Pulmonary artery endothelial cell (primary cell): Measurements from ENCODE around the gene FLAD1. TPM values are rescaled to one million over a fixed set of nuclear protein-coding genes. Genes with fewer than 3 reads are reported as not detected.

Experiments used
- DNase-seq: peaks from one replicate; pipeline ENCODE4 v3.0.0-alpha.2; 2011; ENCODE audit warnings: low read depth, low spot score
- total RNA-seq: library from RNA; depleted of rRNA; stranded (reverse); fragments of >200 nt; gene quantifications from 2 replicates; pipeline ENCODE4 v1.2.3, GENCODE V29; 2014

Gene FLAD1
- total RNA-seq, 1 donor from 2014 or later, result 29.5 TPM

GRCh38 chr1:155034318-155035208 is 51.4 kb downstream of the FLAD1 start:
- no peak for DNase-seq

GRCh38 chr1:155035936-155036335 is 52.8 kb downstream of the FLAD1 start:
- DNase-seq, result no peak

DNA sequence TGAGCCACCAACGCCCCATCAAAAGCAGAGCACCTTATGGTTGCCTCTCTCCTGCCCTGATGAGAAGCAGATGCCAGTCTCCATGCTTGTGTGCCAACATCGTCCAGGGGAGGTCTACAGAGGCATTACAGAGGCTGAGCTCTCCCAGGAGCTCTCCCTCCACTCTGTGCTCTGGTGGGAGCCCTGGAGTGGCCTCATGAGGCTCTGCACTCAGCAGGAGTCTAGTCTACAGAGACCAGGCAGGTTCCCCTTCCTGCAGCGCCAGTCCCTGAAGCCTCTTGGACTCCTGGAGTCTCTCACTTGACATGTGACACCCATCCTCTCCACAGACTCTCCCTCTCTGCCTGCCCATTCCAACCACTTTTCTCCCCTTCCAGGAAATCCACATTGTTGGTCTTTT is 53.9 kb downstream of the FLAD1 start:
- no peak for DNase-seq

DNA sequence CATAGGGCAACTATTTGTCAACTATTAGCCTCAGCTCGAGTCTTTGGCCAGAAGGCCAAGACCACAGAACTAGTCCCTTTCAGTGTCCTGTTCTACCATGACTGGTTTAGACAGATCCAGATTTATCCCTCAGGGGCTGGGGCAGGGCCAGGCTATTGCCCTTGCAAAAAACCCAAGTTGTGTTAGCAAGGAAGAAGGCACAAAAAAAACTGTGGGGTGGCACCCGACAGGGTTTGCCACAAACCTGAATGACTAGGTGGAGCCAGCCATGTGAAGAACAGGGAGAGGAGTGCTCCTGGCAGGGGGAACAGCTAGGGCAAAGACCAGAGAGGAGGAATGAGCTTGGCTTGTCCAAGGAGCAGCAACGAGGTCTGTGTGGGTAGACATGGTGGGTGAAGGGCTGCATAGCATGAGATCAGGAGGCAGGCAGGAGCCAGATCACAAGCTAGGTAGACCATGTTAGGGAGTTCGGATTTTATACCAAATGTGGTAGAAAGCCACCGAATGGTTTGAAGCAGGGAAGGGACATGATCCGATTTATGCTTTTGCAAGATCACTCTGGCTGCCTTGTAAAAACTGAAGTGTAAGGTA is 54.8 kb downstream of the FLAD1 start:
- DNase-seq, result no peak

DNA sequence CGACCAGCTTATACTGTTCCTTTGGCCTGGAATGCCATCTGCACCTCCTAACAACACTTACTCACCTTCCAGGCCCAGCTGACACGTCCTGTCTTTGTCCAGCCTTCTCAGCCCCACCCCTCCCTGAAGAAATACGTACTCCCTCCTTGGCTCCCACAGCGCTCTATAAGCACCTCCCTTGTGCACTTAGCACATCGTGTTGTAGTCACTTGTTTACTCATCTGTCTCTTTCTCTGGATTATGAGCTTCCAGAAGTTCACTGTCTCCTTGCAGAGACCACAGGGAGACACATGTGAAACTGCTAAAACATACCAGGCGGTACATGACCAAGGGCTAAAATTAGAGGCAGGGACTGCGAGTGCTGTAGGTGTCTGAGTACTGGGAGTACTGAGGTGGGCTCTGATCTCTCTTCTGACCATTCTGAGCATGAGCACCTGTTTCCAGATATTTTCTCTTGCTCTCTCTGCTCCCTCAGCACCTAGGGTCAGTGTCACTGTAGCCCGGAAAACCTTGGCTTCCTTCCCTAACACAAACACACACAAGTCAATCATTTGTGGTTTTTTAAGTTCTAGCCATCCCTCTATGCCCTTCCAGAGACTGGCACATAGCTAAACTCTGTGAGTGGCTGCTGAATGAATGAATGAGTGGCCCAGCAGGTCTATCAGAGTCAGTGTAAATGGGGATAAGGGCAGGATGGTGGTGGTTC is 55.6 kb downstream of the FLAD1 start:
- no peak for DNase-seq

DNA sequence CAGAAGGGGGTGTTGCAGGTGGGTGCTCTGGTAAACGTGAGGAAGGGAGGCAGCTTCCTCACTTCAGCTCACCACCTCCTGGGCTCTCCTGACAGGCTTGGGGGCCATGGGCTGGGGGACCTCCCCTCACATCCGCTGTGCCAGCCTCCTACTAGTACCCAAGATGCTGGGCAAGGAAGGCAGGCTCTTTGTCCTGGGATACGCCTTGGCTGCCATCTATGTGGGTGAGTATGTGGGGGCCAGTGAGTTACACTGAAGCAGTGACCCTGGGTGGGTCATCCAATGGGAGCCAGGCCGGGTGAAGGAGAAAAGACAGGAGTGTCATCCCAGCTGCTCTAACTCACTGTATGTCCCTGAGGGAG is 56.1 kb downstream of the FLAD1 start:
- DNase-seq, result no peak

- DNase-seq, result no peak
Observed at GRCh38 chr1:155040358-155041093, 57.4 kb downstream of the FLAD1 start.

Other genes starting within 250 kb of the FLAD1 start
- 0.20 and 1.4 TPM in 2 replicates for gene KCNN3, start 113.1 kb upstream of the FLAD1 start, total RNA-seq
- gene PMVK, start 46.6 kb upstream of the FLAD1 start, total RNA-seq, result 13.9 and 17.6 TPM in 2 replicates
- gene PBXIP1, start 27.2 kb upstream of the FLAD1 start, total RNA-seq, result 78.0 and 94.9 TPM in 2 replicates
- gene PYGO2, start 21.6 kb upstream of the FLAD1 start, total RNA-seq, result 6.3 and 7.2 TPM in 2 replicates
- 186 and 321 TPM in 2 replicates for gene SHC1, start 12.6 kb upstream of the FLAD1 start, total RNA-seq
- 78.0 and 143 TPM in 2 replicates for gene CKS1B, start 8.7 kb upstream of the FLAD1 start, total RNA-seq
- gene LENEP, start 10.2 kb downstream of the FLAD1 start, total RNA-seq, result 0.56 and 0.66 TPM in 2 replicates
- gene ZBTB7B, start 19.5 kb downstream of the FLAD1 start, total RNA-seq, result 11.5 and 22.2 TPM in 2 replicates
- gene DCST2, start 50.4 kb downstream of the FLAD1 start, total RNA-seq, result 0.07 TPM in 1 of 2 replicates, not detected in the other
- gene DCST1, start 50.5 kb downstream of the FLAD1 start, total RNA-seq, result not detected in 2 replicates
- 265 and 328 TPM in 2 replicates for gene ADAM15, start 68.0 kb downstream of the FLAD1 start, total RNA-seq
- gene EFNA4, start 80.4 kb downstream of the FLAD1 start, total RNA-seq, result 6.5 and 10.9 TPM in 2 replicates
- gene EFNA3, start 95.5 kb downstream of the FLAD1 start, total RNA-seq, result 1.2 and 1.9 TPM in 2 replicates
- gene EFNA1, start 144.5 kb downstream of the FLAD1 start, total RNA-seq, result 53.3 and 57.0 TPM in 2 replicates
- gene SLC50A1, start 152.5 kb downstream of the FLAD1 start, total RNA-seq, result 24.1 and 40.8 TPM in 2 replicates
- gene DPM3, start 157.2 kb downstream of the FLAD1 start, total RNA-seq, result 29.2 and 31.1 TPM in 2 replicates
- 117 and 121 TPM in 2 replicates for gene KRTCAP2, start 190.0 kb downstream of the FLAD1 start, total RNA-seq
- 4.1 and 4.9 TPM in 2 replicates for gene TRIM46, start 190.5 kb downstream of the FLAD1 start, total RNA-seq
- gene THBS3, start 224.6 kb downstream of the FLAD1 start, total RNA-seq, result 12.8 and 17.1 TPM in 2 replicates
- 45.1 and 54.2 TPM in 2 replicates for gene MTX1, start 225.4 kb downstream of the FLAD1 start, total RNA-seq